NCI-H1105 treated with DMSO at 0.1 percent for 48 hours (cell line): Measurements from ENCODE around the gene FASTKD3.

ENCODE experiments used
- DNase-seq: peaks from one replicate; lab custom pipeline; 2025; lab: John Stamatoyannopoulos, UW

The FASTKD3 gene

DNA sequence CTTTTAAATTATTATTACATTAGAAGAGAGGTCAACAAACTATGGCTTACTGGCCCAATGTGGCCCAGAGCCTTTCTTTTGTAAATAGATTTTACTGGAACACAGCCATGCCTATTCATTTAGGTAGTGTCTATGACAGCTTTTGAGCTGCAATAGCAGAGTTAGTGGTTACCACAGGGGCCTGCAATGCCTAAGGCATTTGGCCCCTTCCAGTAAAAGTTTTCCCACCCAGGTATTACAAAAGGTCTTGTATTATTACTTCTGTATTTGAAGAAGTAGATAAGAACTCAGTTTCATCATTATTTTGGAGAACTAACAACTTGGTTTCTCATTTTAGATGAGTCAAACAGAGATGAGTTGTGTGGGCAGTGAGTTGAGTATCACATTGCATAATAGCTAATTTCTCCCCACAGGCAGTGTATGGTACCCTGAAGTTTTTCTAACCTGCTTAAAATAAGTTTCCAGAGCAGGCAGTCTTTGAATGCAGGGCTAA, 9.6 kb upstream of the FASTKD3 start:
- no peak for DNase-seq

GRCh38 chr5:7877851-7878250, 9.0 kb upstream of the FASTKD3 start:
- DNase-seq, result no peak

DNA sequence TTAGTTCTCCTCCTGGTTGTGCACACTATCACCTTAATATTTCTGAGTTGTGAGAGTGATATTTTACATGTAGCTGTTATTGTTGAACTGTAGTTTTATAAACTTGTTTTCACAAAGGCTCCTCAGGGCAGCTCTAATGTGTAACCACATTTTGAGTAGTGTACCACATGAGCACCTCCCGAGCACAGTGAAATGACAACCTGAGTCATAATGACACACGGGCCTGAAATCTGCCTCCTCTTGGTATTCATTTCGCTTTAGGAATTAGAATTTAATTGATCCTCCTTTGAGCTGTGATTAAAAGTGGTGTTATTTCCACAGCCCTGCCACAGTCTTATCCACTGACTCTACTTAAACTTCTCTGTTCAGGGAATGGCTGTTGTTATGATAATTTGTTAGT, 8.0 kb upstream of the FASTKD3 start:
- DNase-seq, result no peak

DNA sequence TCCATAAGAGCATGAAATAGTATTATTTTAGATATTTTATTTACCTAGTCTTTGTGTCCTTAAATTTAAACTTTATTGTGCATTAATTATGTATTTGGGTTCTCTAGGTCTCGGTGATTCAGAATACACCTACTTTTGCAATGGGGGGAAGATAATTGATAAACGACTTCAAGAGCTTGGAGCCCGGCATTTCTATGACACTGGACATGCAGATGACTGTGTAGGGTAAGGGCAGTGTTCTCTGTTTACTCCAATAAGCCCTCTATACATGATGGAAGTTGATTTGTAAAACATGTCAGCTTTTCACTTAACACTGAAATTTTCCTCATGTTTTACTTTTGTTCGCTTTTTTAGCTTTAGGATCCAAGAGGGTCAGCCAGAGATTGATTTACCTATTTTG, 6.3 kb upstream of the FASTKD3 start:
- no peak for DNase-seq

- no peak for DNase-seq
Observed at GRCh38 chr5:7874639-7875038, 5.8 kb upstream of the FASTKD3 start.

GRCh38 chr5:7873216-7873615, 4.4 kb upstream of the FASTKD3 start:
- DNase-seq, result no peak

- DNase-seq, result no peak
Observed at GRCh38 chr5:7872517-7873130, 3.8 kb upstream of the FASTKD3 start.

GRCh38 chr5:7871653-7872052, 2.8 kb upstream of the FASTKD3 start:
- DNase-seq, result no peak

DNA sequence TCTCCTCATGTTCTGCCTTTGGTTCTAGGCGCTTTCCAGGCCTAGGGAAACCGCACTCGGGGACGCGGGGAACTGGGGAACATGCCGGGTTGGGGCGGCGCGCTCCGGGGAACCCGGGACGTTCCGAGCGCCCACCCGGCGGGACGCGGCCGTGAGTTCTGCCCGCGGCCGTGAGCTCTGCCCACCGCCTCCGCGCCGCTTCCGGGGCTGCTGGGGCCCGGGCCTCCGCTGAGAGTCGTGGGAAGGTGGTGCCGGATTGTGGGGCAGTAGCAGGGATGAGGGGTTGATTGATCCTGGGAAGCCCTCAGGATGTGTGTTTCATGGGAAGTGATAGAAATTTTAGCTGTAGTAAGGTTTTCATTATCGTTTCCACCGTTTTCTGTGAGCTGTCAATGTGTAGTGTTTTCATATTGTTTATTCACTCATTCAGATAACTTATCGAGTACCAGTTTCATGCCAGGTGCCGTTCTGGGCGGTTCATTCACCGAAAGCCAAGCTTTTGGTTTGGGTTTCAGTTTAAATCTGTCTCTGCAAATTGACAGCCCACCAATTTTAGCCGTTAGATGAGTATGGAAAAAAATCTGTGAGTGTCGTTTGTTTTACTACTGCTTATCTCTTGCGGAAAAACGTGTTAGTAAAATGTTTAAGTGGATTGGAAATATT, 774 bp upstream of the FASTKD3 start:
- DNase-seq, result no peak

DNA sequence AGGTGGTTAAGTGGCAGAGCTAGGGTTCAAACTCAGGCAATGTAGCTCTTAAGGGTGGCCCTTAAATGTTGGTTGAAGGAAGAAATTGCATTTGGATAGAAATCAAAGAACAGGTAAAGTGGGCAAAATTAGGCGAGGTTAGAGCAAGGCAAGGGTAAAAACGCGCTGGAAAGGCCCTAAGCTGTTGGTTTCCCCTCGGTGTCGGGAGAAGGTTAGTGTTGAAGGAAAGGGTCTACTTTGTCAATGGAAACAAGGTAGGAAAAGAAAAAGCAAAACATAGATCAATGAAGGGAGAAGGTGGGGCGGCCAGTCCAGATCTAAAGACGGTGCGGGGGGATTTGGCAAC, 431 bp downstream of the FASTKD3 start:
- DNase-seq, result peak; percentile 24

DNA sequence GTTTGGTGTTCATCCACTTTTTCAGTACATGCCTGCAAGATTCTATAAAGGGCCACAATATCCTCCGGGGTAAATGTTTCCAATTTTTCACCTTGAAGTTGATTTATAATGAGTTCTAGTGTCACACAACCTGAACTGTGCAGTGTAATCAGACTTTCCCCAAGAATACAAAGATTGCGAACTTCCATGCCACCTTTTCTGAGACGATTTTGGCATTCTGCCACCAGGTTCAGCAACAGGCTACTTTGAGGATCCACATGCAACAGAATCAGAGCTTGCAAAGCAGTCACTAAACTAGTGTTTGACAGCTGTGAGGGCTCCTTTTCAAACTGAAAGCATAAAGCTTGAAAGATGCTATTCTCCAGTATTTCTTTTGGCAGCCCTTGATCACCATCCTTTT, 1.6 kb downstream of the FASTKD3 start:
- DNase-seq, result no peak

- no peak for DNase-seq
Observed at GRCh38 chr5:7866196-7866595, 2.6 kb downstream of the FASTKD3 start.

GRCh38 chr5:7857926-7858632, 10.8 kb downstream of the FASTKD3 start:
- no peak for DNase-seq

- no peak for DNase-seq
Observed at GRCh38 chr5:7857361-7857760, 11.5 kb downstream of the FASTKD3 start.

GRCh38 chr5:7856855-7857254, 12.0 kb downstream of the FASTKD3 start:
- DNase-seq, result peak; percentile 49

GRCh38 chr5:7855611-7856010, 13.2 kb downstream of the FASTKD3 start:
- no peak for DNase-seq

DNA sequence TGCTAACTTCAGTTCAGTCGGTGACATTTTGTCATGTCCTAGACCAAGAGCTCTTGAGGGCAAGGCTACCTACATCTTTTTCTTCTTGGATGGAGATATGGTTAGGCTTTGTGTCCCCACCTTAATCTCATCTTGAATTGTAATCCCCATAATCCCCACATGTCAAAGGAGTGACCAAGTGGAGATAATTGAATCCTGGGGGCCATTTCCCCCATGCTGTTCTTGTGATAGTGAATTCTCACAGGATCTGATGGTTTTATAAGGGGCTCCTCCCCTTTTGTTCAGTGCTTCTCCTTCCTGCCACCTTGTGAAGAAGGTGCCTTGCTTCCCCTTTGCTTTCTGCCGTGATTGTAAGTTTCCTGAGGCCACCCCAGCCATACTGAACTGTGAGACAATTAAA, 15.8 kb downstream of the FASTKD3 start:
- DNase-seq, result no peak

DNA sequence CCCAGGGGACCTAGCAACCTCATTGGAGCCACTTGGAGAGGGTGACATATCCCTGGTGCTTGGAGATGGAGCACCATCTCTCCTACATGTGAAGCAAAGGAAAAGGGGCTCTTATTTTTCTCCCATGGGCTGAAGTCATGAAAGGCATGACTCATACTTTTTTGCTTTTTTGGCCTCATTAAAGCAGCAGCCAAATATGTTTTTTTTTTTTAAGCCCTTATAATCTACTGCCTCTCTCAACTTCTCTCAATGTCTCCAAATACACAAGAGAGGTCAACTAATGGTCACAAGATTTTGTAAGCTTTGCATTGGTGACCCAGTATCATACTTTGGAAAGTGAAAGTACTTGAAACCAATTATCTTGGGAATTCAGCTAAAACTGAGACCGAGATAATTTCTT, 16.3 kb downstream of the FASTKD3 start:
- DNase-seq, result no peak

GRCh38 chr5:7851617-7852289, 17.1 kb downstream of the FASTKD3 start:
- no peak for DNase-seq

DNA sequence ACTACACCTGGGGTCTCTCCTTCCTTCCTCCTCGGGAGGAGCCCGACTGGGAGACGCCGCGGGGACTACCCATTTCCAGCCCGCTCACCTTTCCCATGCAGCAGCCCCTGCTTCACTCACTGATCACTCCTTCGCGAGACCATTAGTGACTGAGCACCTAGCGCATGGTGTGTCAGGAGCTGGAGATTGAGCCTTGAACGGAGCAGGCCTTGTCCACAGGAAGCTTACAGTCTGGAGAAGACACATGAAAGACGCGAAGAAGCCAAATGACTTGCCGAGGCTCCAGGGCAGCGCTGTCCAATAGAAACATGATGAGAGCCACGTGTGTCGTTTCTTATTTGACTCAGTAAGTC, 17.6 kb downstream of the FASTKD3 start:
- DNase-seq, result no peak

DNA sequence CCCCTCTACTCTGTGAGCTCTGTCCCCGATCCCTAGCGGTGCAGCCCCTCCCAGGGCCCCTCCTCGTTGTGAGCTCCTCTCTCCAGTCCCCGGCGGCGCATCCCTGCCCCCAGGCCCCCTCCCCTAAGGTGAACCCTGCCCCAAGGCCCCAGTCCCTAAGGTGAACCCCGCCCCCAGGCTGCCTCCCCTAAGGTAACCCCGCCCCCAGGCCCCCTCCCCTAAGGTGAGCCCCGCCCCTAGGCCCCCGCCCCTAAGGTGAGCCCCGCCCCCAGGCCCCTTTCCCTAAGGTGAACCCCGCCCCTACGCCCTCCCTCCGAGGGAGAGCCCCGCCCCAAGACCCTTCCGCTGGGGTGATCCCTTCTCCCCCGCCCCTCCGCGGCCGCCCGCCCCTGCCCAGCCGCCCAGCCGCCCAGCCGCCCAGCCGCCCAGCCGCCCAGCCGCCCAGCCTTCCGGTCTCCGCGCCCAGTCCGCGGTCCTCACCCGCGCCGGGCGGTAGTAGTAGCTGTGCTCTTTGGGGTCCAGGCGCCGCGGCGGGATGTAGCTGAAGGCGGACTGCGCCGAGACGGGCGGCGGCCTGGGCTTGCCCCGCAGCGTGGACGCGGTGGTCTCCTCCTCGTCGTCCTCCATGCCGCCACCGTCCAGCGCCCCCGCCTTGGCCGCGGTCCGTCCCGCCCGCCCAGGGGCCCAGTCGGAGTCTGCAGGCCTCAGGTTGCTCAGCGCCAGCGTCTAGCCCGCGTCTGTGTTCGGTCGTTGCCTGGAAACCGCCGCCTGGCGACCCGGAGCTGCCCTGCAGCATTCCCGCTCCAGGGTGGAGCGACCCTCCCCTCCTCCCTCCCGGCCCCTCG, 18.2 kb downstream of the FASTKD3 start, which contains the start of gene CFAP90:
TSS of gene CFAP90 (minus strand) at position 739 of the 845 bp plus-strand sequence. CDS start at position 627, 112 bp downstream.
- no peak for DNase-seq
